GM19240 (cell line): ENCODE data around the gene RASGEF1C.

Experiments used
- DNase-seq: peaks from one replicate; pipeline ENCODE4 v3.0.0; 2011; ENCODE audit warnings: low spot score; ENCODE audit not compliant: insufficient read length

The RASGEF1C gene

DNA sequence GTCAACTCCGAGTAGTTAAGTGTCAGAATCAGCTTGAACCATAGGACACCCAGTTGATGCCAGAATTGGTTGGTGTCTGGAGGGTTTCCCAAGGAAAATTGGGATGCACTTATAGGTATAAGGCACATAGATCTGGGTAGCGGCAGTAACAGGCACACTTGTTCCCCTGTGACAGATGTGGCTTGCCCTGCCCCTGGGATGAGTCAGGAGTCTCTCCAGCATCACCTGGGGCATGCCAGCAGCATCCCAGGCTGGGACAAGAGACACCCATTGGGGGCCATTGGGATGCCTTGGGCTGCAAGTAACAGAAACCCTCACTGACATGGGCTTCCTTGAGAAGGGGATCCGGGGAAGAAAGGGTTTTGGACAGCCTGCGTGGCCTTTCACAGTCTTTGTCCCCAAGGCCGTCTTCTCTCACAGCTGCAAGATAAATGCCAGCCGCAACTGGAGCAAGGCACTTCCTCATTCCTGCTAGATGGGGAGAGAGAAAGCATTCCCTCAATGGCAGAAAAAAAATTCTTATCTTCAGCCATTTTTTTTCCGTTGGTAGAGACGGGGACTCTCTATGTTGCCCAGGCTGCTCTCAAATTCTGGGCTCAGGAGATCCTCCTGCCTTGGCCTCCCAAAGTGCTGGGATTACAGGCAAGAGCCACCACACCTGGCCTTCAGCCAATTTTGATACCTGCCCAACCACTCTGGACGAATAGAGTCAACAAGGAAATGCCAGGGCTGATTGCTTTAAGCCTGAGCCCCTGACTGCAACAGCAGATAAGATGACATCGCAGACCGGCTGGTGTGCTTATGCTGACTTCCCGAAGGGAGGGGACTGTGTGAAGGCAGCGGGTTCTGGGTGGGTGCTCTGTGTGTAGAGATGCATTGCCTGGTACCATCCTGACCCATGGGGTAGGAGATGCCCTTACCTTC lies 124.1 kb downstream of the RASGEF1C start:
- no peak for DNase-seq

DNA sequence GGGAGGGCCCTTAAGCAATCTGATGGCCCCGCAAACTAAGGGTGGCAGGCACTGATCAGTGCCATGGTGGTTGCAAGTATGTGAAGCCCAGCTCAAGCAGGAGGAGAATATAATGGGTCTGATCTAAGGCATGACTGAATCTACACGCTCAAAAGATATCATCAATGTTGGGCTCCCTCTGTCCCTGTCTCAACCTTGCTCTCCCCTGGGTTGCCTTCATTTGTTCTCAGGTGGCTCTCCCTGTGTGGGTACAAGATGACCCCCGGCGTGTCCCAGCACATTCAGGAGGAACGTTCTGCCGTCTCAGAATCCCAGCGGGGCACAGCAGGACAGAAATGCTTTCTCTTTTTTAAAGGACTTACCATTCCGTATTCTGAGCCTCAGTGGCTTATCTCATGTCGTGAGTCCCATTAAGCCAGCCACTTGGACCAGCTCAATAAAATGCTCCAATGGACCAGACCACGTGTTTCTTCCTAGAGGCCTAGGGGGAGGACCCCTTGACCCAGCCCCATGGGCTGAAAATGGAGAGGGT lies 125.4 kb downstream of the RASGEF1C start:
- no peak for DNase-seq

DNA sequence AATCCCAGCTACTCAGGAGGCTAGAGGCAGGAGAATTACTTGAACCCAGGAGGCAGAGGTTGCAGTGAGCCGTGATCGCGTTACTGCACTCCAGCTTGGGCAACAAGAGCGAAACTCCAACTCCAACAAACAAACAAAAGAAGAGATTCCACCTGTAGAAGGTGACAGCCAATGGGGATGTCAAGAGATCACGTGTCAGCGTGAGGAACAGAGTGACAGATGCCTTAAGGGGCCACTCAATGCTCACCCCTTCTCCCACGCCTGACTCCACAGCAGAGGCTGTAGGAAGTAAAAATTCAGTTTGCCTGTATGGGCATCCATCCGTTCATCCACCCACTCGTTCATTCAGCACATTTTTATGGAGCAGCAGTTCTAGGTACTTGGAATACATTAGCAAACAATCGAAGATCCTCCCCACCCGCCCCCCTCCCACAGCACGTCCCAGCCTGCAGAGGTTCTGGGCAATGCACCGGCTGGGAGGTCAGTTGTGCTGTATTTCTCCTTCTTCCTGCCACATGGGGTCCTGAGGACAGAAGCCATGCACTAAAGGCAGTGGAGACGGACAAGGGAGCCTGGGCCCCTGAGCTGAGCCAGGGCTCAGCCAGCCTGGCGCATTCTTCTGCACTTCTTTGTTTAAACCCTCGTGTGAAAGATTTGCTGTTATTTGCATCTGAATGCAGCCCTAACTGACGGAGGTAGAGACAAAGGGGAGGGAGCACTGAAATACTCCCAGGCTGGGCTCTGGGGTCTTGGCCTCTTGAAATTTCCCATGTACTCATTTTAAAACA lies 126.2 kb downstream of the RASGEF1C start:
- no peak for DNase-seq

DNA sequence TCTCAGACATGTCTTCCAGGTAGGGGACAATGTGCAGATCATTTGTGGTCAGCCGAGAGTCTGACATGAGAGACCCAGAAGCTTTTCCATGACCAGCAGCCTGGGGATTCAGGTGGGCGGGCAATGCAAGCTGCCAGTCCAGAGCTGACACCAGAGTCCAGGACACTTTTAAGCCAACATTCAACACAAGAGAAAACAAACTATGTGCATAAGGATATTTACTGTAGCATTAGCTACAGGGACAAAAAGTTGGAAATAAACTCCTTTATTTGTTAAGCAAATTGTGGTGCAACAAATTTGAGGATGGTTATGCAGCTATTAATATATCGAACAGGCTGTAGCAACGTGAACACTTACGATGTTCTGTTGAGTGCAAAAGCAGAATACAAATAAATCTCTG lies 127.5 kb downstream of the RASGEF1C start:
- DNase-seq = no peak

DNA sequence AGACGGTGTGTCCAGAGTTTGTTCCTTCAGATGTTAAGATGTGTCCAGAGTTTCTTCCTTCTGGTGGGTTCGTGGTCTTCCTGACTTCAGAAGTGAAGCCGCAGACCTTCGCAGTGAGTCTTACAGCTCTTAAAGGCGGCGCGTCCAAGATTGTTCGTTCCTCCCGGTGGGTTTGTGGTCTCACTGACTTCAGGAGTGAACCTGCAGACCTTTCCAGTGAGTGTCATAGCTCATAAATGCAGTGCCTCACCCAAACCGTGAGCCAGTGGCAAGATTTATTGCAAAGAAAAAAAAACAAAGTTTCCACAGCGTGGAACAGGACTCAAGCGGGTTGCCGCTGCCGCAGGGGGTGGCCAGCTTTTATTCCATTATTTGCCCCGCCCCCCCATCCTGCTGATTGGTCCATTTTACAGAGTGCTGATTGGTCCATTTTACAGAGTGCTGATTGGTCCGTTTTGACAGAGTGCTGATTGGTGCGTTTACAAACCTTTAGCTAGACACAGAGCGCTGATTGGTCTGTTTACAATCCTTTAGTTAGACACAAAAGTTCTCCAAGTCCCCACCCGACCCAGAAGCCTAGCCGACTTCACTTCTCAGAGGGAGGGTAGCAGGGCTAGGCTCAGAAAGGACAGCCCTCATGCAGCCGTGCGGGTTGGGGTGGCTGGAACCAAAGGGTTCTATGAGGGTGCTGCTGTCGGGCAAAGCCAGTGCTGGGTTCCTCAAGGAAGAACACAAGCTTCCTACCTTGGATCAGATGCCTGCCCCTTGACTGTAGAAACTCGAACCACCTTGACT lies 128.3 kb downstream of the RASGEF1C start:
- no peak for DNase-seq

DNA sequence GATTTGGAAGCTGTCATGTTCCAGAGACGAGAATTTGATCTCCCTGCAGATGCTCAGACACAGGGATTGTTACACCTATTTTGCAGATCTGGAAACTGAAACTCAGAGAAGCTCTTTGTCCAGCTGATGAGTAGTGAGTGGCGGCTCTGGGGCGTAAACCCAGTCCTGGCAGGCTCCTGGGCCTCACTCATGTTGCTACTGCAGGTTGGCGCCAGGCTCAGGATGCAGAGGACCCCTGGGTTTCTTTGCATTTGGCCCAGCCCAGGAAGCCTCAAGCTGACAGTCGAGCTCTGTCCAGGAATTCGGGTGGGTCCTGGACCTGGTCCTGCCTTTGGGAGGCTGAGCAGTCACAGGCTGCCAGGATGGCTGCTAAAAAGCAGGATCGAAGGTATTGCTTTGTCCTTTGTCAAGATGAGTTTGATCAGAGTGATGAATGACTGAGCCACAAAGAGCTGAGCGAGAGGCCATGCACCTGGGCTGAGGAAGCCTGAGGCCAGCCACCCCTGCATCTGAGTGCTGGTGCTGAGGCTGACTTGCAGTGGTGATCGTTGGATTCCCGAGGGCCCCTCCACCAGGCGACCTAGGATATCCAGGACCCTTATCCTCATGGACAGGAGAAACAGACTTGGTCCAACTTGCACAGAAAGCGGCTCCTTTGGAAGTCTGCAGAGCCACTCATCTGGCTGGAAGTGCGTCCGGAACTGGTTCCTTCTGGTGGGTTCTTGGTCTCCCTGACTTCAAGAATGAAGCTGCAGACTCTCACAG lies 129.1 kb downstream of the RASGEF1C start:
- DNase-seq = no peak

DNA sequence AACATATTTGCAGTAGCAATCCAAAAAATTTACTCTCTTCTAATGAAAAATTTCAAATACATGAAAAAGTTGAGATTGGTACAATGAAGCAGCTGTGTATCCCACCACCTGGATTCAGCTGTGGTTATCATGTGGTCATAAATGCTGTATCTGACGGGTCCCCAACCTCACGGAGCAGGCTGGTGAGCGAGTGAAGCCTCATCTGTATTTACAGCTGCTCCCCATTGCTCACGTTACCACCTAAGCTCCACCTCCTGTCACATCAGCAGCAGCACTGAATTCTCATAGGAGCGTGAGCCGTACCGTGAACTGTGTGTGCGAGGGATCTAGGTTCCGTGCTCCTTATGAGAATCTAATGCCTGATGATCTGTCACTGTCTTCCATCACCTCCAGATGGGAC lies 130.7 kb downstream of the RASGEF1C start:
- no peak for DNase-seq

DNA sequence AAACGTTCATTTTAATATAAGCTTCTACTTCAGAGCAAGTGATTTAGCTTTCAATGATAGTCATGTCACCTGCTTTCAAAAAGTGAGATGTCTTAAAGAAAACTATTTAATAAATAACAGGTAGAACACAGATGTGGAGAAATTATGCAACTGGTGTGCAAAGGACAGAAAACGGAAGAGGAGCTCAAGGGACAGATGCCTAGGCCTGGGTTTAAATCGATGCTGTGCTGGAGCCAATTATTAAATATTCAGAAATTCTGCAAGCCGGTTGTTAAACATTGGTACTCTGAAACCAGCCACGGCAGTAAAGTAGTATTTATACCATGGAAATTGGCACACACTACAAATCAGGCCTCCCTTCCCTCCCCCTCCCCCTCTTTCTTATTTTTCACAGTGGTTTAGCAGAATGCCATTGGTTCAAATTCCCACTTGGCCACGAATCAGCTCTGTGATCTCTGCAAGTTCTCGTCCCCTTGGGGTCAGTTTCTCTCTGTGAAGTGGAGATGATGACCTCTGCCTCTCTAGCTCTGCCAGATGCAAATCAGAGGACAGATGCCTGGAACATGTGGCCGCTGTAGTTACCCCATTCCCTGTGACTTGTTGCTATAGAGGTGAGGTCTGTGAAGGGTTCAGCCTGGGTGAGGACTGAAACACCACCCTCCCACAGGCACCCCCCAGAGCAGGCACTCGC lies 131.3 kb downstream of the RASGEF1C start:
- DNase-seq = no peak

DNA sequence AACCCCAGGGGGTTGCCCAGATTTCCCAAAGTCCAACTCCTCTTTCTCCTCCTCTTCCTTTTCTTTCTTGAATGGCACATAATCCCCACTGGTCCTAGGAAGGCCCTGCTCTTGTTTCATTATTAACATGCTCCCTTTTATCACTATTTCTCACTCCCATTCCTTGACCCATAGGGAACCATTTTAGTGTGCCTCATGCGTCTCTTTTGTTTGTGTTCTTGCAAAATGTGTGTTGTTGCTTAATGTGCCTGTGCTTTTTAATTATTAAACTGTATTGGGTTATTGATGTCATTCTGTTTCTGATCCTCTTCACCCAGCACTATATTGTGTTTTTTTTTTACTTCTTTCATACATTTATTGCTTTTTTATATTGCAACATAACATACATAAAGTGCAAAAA lies 133.3 kb downstream of the RASGEF1C start:
- DNase-seq = no peak

DNA sequence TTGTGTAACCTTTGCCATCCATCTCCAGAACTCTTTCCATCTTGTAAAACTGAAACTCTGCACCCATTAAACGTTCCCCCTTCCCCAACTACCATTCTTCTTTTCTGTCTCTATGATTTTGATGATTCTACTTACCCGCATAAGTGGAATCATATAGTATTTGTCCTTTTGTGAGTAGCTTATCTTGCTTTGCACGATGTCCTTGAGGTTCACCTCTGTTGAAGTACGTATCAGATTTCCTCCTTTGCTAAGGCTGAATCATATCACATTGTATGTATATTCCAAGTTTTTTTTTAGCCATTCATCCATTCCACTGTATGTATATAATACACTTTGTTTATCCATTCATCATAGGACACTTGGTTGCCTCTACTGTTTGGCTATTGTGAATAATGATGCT lies 134.5 kb downstream of the RASGEF1C start:
- no peak for DNase-seq

DNA sequence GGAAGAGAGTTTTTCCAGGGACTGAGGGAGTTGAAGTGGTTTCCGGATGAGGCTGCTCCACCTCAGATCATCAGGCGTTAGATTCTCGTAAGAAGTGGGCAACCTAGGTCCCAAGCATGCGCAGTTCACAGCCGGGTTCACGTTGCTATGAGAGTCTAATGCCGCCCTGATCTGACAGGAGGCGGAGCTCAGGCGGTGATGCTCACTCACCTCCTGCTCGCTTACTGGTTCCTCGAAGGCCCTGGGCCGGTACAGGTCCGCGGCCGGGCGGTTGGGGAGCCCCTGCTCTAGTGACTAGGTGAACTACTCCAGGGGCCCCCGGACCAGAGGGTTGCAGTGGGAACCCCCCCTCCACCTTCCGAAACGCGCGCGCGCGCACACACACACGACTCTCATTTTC lies 136.5 kb downstream of the RASGEF1C start:
- no peak for DNase-seq

DNA sequence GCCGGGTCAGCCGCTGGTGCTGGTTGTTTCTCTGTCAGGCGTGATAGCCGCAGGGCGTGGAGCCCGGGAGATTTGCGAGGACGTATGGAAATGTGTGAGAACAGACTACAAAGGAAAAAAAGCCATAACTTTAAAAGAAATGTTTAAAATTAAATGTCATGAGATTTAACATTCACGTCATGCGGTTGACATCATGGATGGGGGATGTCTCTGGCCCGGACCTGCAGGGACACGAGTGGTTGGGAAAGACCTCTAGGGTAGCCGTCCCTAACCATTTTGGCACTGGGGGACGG lies 136.8 kb downstream of the RASGEF1C start:
- no peak for DNase-seq

DNA sequence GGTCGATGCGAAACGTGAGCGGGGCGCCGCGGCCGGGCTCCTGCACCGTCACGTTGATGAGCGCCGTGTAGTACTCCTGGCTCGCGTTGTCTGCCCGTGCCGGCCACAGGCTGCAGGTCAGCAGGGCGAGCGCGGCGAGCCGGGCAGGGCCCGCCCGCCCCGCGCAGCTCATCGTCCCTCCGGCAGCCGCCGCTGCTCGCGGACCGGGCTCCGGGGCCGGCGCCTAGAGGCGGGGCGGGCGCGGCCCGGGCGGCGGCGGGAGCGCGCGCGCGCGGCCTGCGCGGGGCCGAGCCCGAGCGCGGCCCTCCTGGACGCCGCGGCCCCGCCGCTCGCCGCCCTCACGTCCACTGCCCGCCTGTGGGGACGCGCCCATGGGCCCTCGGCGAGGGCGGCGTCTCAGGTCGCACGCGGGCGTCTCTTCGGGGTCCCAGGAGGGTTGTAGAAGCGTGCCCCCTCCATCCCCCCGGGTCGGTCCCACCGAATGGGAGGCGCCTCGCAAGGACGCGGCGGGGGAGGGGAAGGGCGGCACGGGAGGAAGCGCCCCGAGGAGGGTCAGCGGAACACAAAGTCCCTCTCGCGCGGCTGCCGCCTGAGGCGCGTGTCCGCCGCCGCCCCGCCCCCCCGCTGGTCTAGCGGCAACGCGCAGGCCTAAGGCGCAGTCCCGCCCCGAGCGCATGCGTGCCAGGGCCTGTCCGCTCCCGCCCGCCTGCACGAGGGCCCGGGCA lies 137.3 kb downstream of the RASGEF1C start, which contains the start of gene RNF130:
Gene RNF130, minus strand, starts transcription at position 229 of the 725 bp plus-strand sequence. Its CDS starts 57 bp downstream, at position 172.
- DNase-seq = no peak

DNA sequence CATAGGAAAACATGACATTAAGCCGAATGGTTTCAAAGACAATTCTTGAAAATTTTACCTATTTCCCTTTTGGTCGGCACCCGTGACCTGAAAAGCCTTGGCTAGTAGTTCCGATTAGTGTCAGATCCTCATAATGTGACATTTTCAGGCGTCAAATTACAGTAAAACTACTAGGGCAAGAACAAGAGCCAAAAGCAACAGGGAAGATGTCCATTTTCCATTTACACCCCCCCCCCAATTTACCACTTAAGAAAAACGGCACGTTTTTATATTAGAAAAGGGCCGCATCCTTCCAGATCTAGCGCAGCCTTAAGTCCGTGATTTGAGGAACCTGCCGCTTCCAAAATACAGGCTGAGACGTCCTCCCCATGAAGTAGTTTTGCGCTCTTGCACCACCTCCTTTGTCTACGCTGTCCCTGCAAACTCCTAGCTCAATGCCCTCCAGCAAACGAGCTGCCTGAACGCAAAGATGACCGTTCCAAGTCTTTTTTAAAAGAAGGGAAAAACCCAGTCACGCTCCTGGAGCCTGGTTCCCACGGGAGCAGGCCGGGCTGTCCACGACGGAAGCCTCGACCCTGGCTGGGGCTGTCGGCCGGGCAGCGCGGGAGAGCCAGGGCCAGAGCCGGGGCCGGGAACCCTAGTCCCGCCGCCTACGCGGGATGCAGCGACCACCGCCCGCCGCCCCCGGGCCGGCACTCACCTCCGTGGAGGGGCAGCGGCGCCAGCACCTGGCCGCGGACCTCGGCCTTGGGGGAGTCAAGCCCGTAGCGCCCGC lies 138.1 kb downstream of the RASGEF1C start:
- no peak for DNase-seq

DNA sequence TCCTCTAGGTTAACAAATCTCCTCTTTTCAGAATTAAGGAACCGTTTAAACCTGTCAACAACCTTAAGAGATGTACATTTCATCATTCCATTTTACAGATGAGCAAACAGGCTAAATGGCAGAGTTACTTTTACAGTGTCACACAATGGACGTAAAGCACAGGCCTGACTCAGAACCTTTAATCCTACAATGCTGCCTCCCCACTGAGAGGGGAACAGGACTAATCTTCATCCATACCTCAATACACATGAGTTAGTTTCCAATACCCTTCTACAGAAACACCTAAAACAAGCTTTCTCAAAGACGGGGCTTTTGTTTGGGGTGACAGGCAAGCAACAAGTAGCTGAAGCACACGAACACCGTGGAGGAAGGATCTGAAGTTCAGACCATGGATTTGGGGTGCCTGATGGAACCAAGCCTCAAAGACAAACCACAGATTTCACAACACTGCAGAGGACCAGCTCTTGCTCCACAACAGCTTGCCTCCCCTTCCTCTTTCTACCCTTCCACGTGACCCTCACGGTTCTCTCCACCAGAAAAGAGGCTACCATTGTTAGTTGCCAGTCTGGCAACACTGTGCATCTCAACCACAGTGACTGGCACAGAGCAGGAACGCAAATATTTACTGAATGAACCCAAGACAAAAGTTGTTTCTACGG lies 139.3 kb downstream of the RASGEF1C start:
- DNase-seq = no peak

DNA sequence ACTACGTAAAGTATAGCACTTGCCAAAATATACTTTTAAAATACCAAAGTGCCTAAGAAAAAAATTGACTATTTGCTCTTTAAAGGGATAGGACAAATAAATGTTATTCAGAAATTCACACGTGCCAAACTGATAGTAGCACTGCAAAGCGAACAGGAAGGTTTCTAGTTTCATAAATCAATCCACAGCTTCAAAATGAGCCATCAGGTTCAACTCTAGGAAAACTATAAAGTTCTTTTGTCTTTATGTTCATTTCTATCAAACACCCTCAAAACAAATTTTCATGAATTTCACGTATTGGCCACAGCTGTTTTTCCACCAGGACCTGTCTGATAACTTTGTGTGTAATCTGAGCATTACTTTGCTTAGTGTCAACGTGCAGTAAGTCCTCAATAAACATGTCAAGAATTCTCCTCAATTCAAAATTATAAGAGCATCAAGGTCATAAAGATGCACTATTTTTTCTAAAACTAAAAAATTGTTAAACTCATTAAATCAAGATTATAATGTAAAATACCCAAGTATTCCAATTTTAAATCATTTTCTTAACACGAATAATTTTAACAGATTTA lies 140.4 kb downstream of the RASGEF1C start:
- no peak for DNase-seq

DNA sequence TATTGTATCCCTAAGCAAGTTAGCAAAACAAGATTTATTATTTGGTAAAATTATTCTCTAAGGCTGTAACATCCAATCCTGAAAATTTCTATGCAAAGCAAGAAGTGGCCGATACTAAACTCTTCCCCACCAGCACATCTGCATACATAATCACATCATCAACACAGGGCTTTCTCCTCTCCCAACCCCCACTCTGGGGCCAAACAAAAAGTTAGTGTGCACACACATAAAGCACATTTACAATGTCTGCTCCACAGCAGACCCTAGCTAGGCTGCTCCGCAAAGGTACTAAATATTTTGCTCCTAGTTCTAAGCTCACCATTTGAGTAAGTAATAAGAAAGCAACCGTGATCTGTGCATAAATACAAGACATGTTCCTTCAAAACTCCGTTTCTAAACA lies 141.0 kb downstream of the RASGEF1C start:
- no peak for DNase-seq

DNA sequence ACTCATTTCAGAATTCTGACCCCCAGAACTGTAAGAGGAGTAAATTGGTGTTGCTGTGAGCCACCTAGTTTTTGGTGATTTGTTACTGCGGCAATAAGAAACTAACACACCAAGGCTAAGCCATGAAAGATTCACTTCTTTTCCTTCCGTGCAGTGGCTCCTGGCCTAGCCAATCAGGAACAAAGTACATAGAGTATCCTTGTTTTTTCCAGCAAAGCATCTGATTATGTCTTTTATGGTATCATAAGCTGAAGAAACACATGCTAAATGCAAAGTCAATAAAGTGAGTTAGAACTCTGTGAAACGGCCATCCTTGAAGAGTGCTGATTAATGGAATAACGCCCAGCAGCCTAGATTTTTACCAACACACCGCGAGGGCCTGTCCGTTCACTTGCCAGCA lies 148.8 kb downstream of the RASGEF1C start:
- no peak for DNase-seq
